ENCODE data around the gene DDX3X. TPM values are rescaled to one million over a fixed set of nuclear protein-coding genes. Genes with fewer than 3 reads are reported as not detected.
"Not testable (repeated sequence)": the region's sequence is repeated elsewhere in the genome, so short reads cannot be mapped to it uniquely, and the experiment has no call there.

Gene DDX3X
- total RNA-seq, 2 experiments from 2014 or later: 213 to 225 TPM

DNA sequence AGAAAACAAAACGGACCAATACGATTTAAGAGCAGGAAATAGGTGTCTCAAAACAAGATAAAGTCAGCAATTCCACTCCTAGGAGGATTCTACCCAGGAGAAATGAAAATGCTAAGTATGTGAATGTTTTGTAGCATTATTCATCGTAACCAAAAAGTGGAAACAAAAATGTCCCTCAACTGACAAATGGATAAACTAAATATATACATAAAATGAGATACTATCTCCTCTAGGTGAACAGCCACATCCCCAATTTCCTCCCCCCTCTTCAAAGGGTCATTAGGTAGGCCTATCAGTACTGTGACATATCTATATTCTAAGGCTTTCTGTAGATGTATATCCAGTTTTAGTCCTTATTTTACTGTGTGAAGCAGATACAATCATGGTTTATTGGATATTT lies 18.0 kb downstream of the DDX3X start:
- ATAC-seq (ENCODE audit: low read depth): no peak

GRCh38 chrX:41352329-41352838 lies 18.4 kb downstream of the DDX3X start:
- H3K9me3 Mint-ChIP-seq: no peaks in the 10 kb centered on the region
- POLR2A ChIA-PET: interaction anchor here (1.1 kb wide), 1 partner anchor 31 kb away, joined by 5 read pairs; no protein-coding TSS in a partner anchor
- no peak overlapping the region for H3K4me3 Mint-ChIP-seq
- DNase-seq (no peak), ATAC-seq (ENCODE audit: low read depth) (no peak)
- peaks cover 16% of the 10 kb centered on the region for H3K4me1 Mint-ChIP-seq
- no peak overlapping the region for H3K27ac Mint-ChIP-seq
- no peaks in the 10 kb centered on the region for H3K27me3 Mint-ChIP-seq
- peaks cover 9% of the 10 kb centered on the region for H3K36me3 Mint-ChIP-seq

More for the DNA sequence above, 18.0 kb downstream of the DDX3X start:
- H3K36me3 Mint-ChIP-seq: peaks cover 13% of the 10 kb centered on the region
- no peak for DNase-seq
- H3K27me3 Mint-ChIP-seq: no peaks in the 10 kb centered on the region
- H3K9me3 Mint-ChIP-seq: no peaks in the 10 kb centered on the region
- no peak overlapping the region for H3K27ac Mint-ChIP-seq
- POLR2A ChIA-PET: no interaction called here
- no peak overlapping the region for H3K4me3 Mint-ChIP-seq
- peaks cover 16% of the 10 kb centered on the region for H3K4me1 Mint-ChIP-seq

- DNase-seq (no peak), ATAC-seq (ENCODE audit: low read depth) (no peak)
- Mint-ChIP-seq H3K9me3 (no peaks in the 10 kb centered on the region), H3K27me3 (no peaks in the 10 kb centered on the region), H3K36me3 (peaks cover 6% of the 10 kb centered on the region), H3K4me3 (no peak overlapping the region), H3K4me1 (peaks cover 16% of the 10 kb centered on the region), H3K27ac (no peak overlapping the region)
- POLR2A ChIA-PET: no interaction called here
Observed at GRCh38 chrX:41353985-41354384, 20.0 kb downstream of the DDX3X start.

- Mint-ChIP-seq H3K36me3 (no peaks in the 10 kb centered on the region), H3K4me1 (no peaks in the 10 kb centered on the region), H3K9me3 (no peaks in the 10 kb centered on the region), H3K27me3 (no peaks in the 10 kb centered on the region), H3K4me3 (no peak overlapping the region), H3K27ac (no peak overlapping the region)
- ATAC-seq (ENCODE audit: low read depth) (no peak), DNase-seq (no peak)
- POLR2A ChIA-PET: no interaction called here
Observed at GRCh38 chrX:41369152-41369551, 35.2 kb downstream of the DDX3X start.

DNA sequence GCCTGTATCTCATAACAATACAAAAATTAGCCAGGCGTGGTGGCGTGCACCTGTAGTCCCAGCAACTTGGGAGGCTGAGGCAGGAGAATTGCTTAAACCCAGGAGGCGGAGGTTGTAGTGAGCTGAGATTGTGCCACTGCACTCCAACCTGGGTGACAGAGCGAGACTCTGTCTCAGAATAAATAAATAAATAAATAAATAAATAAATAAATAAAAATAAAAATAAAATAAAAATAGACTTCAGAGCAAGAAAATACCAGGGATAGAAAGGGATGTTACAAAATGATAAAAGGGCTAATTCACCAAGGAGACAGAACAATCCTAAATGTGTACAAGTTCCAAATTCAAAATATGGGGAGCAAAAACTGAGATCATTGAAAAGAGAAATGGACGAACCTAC lies 37.6 kb downstream of the DDX3X start:
- H3K27ac Mint-ChIP-seq; H3K27me3 Mint-ChIP-seq; H3K4me3 Mint-ChIP-seq; DNase-seq; H3K9me3 Mint-ChIP-seq; POLR2A ChIA-PET; H3K4me1 Mint-ChIP-seq; ATAC-seq (ENCODE audit: low read depth); H3K36me3 Mint-ChIP-seq: not testable (repeated sequence)

DNA sequence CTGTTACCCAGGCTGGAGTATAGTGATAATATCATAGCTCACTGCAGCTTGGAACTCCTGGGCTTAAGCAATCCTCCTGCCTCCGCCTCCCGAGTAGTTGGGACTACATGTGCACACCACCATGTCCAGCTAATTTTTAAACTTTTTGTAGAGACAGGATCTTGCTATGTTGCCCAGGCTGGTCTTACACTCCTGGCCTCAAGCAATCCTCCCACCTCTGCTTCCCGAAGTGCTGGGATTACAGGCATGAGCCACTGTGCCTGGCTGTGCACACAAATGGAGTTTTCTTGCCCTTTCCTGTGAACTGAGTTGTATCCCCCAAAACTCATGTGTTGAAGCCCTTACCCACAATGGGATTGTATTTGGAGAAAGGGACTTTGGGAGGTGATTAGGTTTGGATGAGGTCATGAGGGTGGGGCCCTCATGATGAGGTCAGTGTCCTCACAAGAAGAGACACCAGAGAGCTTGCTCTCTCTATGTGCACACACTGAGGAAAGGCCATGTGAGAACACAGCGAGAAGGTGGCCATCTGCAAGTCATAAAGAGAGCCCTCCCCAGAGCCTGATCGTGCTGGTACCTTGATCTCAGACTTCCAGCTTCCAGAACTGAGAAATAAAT lies 40.1 kb downstream of the DDX3X start:
- H3K9me3 Mint-ChIP-seq: no peaks in the 10 kb centered on the region
- no peaks in the 10 kb centered on the region for H3K36me3 Mint-ChIP-seq
- H3K27me3 Mint-ChIP-seq: no peaks in the 10 kb centered on the region
- POLR2A ChIA-PET: no interaction called here
- no peak for DNase-seq
- no peak overlapping the region for H3K4me3 Mint-ChIP-seq
- no peak overlapping the region for H3K27ac Mint-ChIP-seq
- no peaks in the 10 kb centered on the region for H3K4me1 Mint-ChIP-seq
- no peak for ATAC-seq (ENCODE audit: low read depth)

- no peak overlapping the region for H3K27ac Mint-ChIP-seq
Observed at GRCh38 chrX:41377624-41378023, 43.7 kb downstream of the DDX3X start.

GRCh38 chrX:41381685-41382084 lies 47.7 kb downstream of the DDX3X start:
- H3K4me1 Mint-ChIP-seq: peaks cover 11% of the 10 kb centered on the region
- POLR2A ChIA-PET: interaction anchor here (0.7 kb wide), 1 partner anchor 56 kb away, joined by 3 read pairs; no protein-coding TSS in a partner anchor
- no peaks in the 10 kb centered on the region for H3K27me3 Mint-ChIP-seq
- peak overlapping the region; percentile 48 for H3K27ac Mint-ChIP-seq
- ATAC-seq (ENCODE audit: low read depth): no peak
- no peak overlapping the region for H3K4me3 Mint-ChIP-seq
- no peak for DNase-seq
- H3K9me3 Mint-ChIP-seq: no peaks in the 10 kb centered on the region
- H3K36me3 Mint-ChIP-seq: no peaks in the 10 kb centered on the region

More at GRCh38 chrX:41377624-41378023, 43.7 kb downstream of the DDX3X start:
- POLR2A ChIA-PET: no interaction called here
- no peak for ATAC-seq (ENCODE audit: low read depth)
- H3K9me3 Mint-ChIP-seq: no peaks in the 10 kb centered on the region
- H3K4me1 Mint-ChIP-seq: no peaks in the 10 kb centered on the region
- no peaks in the 10 kb centered on the region for H3K27me3 Mint-ChIP-seq
- H3K36me3 Mint-ChIP-seq: no peaks in the 10 kb centered on the region
- H3K4me3 Mint-ChIP-seq: no peak overlapping the region
- DNase-seq: no peak

GRCh38 chrX:41382714-41383645 lies 49.0 kb downstream of the DDX3X start:
- ATAC-seq (ENCODE audit: low read depth): peak; percentile 82
- peaks cover 12% of the 10 kb centered on the region for H3K4me1 Mint-ChIP-seq
- H3K27ac Mint-ChIP-seq: peak overlapping the region; percentile 84
- no peaks in the 10 kb centered on the region for H3K9me3 Mint-ChIP-seq
- peak overlapping the region; percentile 46 for H3K4me3 Mint-ChIP-seq
- POLR2A ChIA-PET: interaction anchor here (0.6 to 1.6 kb wide), 10 partner anchors 9 to 297 kb away, joined by 3 to 7 read pairs (median 4); partner anchors contain the start of gene USP9X
- H3K36me3 Mint-ChIP-seq: no peaks in the 10 kb centered on the region
- H3K27me3 Mint-ChIP-seq: no peaks in the 10 kb centered on the region
- no peak for DNase-seq

- POLR2A ChIA-PET: interaction anchor here (0.6 to 1.6 kb wide), 4 partner anchors 31 to 204 kb away, joined by 3 to 8 read pairs (median 4); no protein-coding TSS in a partner anchor
- Mint-ChIP-seq H3K4me1 (peaks cover 12% of the 10 kb centered on the region), H3K4me3 (no peak overlapping the region), H3K27me3 (no peaks in the 10 kb centered on the region), H3K27ac (peak overlapping the region; percentile 45), H3K9me3 (no peaks in the 10 kb centered on the region), H3K36me3 (no peaks in the 10 kb centered on the region)
- no peak for ATAC-seq (ENCODE audit: low read depth)
- no peak for DNase-seq
Observed at GRCh38 chrX:41384051-41384705, 50.2 kb downstream of the DDX3X start.

DNA sequence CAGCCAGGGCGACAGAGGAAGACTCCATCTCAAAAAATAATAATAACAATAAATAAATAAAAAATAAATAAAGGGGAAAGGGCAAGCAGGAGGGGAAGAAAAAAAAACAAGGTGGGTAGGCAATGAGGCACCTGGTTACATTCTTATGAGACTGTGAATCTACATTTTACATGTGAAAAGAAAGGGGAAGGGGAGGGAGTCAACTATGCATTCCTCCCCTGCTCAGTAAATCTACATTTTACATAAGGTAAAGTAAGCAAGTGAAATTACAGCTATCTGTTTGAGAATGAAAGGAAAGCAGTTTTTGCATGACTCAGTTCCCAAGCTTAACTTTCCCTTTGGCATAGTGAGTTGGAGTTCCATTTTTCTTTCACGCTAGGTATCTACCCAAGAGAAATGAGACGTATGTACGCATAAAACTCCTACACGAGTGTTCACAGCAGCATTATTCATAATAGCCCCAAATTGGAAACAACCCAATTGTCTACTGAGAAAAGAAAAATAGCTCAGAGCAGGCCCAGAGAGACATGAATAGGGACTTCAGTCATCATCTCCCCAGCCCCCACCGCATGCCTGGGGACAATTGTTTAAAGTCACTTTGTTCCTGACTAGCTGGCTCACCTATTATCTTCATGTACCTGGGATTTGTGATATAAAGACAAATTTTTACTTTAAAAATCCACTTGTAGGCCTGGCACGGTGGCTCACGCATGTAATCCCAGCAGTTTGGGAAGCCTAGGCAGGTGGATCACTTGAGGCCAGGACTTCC lies 52.4 kb downstream of the DDX3X start:
- Mint-ChIP-seq H3K36me3 (no peaks in the 10 kb centered on the region), H3K9me3 (no peaks in the 10 kb centered on the region), H3K27me3 (no peaks in the 10 kb centered on the region), H3K4me1 (peaks cover 12% of the 10 kb centered on the region), H3K27ac (no peak overlapping the region), H3K4me3 (no peak overlapping the region)
- POLR2A ChIA-PET: interaction anchor here (0.6 kb wide), 1 partner anchor 59 kb away, joined by 3 read pairs; no protein-coding TSS in a partner anchor
- ATAC-seq (ENCODE audit: low read depth) (no peak), DNase-seq (no peak)

GRCh38 chrX:41388543-41388942 lies 54.6 kb downstream of the DDX3X start:
- Mint-ChIP-seq H3K27ac (no peak overlapping the region), H3K9me3 (no peaks in the 10 kb centered on the region), H3K4me1 (peaks cover 4% of the 10 kb centered on the region), H3K4me3 (no peak overlapping the region), H3K27me3 (no peaks in the 10 kb centered on the region), H3K36me3 (no peaks in the 10 kb centered on the region)
- POLR2A ChIA-PET: no interaction called here
- DNase-seq (no peak), ATAC-seq (ENCODE audit: low read depth) (no peak)

All from activated naive CD8-positive, alpha-beta T cell treated with anti-CD3 and anti-CD28 coated beads, Interleukin-2, amount 10 ng/mL, durations not matched to agents 7 days and 5 days (primary cell).